HEK293 (cell line): ENCODE measurements around the gene SLC7A10.

ENCODE experiments used
- CTCF ChIA-PET: fragments of 350-600 bp; formaldehyde crosslinking; extraction: SDS; loops from one replicate; lab custom pipeline; 2021; ENCODE audit warnings: antibody characterized with exemption; lab: Yijun Ruan, JAX
- POLR2A ChIA-PET: fragments of 300-600 bp; formaldehyde crosslinking; extraction: SDS; loops from one replicate; lab custom pipeline; 2020; ENCODE audit warnings: antibody characterized with exemption, inconsistent platforms; lab: Yijun Ruan, JAX
- H3K27ac ChIP-seq: fragments of 200-500 bp; sonication (Bioruptor generic); 2 replicates; pipeline ENCODE4 v1.5.1; 2014; ENCODE audit warnings: low read depth, low read length, control low read depth, inconsistent platforms; ENCODE audit errors: extremely low read depth
- H3K36me3 ChIP-seq, 2 experiments: fragments of 200-500 bp in 1 of 2; sonication (Bioruptor generic) in 1 of 2; 1 replicate in 1 of 2; 2 replicates in 1 of 2; pipeline ENCODE4 v1.5.1; 2014 to 2017; ENCODE audit warnings: inconsistent platforms in 2 of 2, low read length in 2 of 2; ENCODE audit not compliant: control insufficient read depth in 2 of 2, insufficient read depth in 1 of 2
- H3K4me1 ChIP-seq: fragments of 200-500 bp; sonication (Bioruptor generic); 2 replicates; pipeline ENCODE4 v1.5.1; 2014; ENCODE audit warnings: mild to moderate bottlenecking, low read length, inconsistent platforms; ENCODE audit not compliant: control insufficient read depth, insufficient read depth
- H3K4me3 ChIP-seq: 2 replicates; pipeline ENCODE4 v1.5.1; 2011; ENCODE audit warnings: low read depth, mild to moderate bottlenecking, control low read depth, low read length, moderate library complexity
- H3K9me3 ChIP-seq: fragments of 200-500 bp; sonication (Bioruptor generic); 2 replicates; pipeline ENCODE4 v1.5.1; 2014; ENCODE audit warnings: low read depth, low read length, inconsistent platforms; ENCODE audit not compliant: control insufficient read depth, insufficient read depth
- GLIS2 ChIP-seq: fragments of 450-650 bp; formaldehyde crosslinking; IDR thresholded peaks from 2 replicates; pipeline ENCODE4 v1.5.1; 2016; ENCODE audit warnings: missing biosample characterization, missing genetic modification characterization
- OVOL3 ChIP-seq: fragments of 450-650 bp; formaldehyde crosslinking; IDR thresholded peaks from 2 replicates; pipeline ENCODE4 v1.5.1; 2016; ENCODE audit warnings: missing biosample characterization, missing genetic modification characterization
- TRIM28 ChIP-seq: IDR thresholded peaks from 2 replicates; pipeline ENCODE4 v1.6.1; 2011; ENCODE audit warnings: low read length, control low read depth, borderline replicate concordance
- ZBTB20 ChIP-seq: fragments of 450-650 bp; formaldehyde crosslinking; IDR thresholded peaks from 2 replicates; pipeline ENCODE4 v1.5.1; 2016; ENCODE audit warnings: missing biosample characterization, missing genetic modification characterization
- ZBTB48 ChIP-seq: fragments of 450-650 bp; formaldehyde crosslinking; IDR thresholded peaks from 2 replicates; pipeline ENCODE4 v1.5.1; 2016; ENCODE audit warnings: missing biosample characterization, missing genetic modification characterization
- ZBTB8A ChIP-seq: fragments of 450-650 bp; formaldehyde crosslinking; IDR thresholded peaks from 2 replicates; pipeline ENCODE4 v1.5.1; 2016; ENCODE audit warnings: missing biosample characterization, missing genetic modification characterization
- ZFP3 ChIP-seq: fragments of 450-650 bp; formaldehyde crosslinking; IDR thresholded peaks from 2 replicates; pipeline ENCODE4 v1.5.1; 2016; ENCODE audit warnings: low read depth, missing biosample characterization, missing genetic modification characterization
- ZNF146 ChIP-seq: fragments of 450-650 bp; formaldehyde crosslinking; IDR thresholded peaks from 2 replicates; pipeline ENCODE4 v1.5.1; 2016; ENCODE audit warnings: missing biosample characterization, missing genetic modification characterization
- ZNF239 ChIP-seq: fragments of 450-650 bp; formaldehyde crosslinking; IDR thresholded peaks from 2 replicates; pipeline ENCODE4 v1.5.1; 2016; ENCODE audit warnings: missing biosample characterization, missing genetic modification characterization
- ZNF302 ChIP-seq: fragments of 450-650 bp; formaldehyde crosslinking; IDR thresholded peaks from 2 replicates; pipeline ENCODE4 v1.5.1; 2016; ENCODE audit warnings: missing biosample characterization, missing genetic modification characterization, low read depth
- ZNF423 ChIP-seq: fragments of 450-650 bp; formaldehyde crosslinking; IDR thresholded peaks from 2 replicates; pipeline ENCODE4 v1.5.1; 2016; ENCODE audit warnings: missing biosample characterization, missing genetic modification characterization
- ZNF544 ChIP-seq: fragments of 450-650 bp; formaldehyde crosslinking; IDR thresholded peaks from 2 replicates; pipeline ENCODE4 v1.5.0; 2017; ENCODE audit warnings: missing biosample characterization, missing genetic modification characterization
- ZNF660 ChIP-seq: fragments of 450-650 bp; IDR thresholded peaks from 2 replicates; pipeline ENCODE4 v1.5.1; 2018; ENCODE audit warnings: missing biosample characterization, mild to moderate bottlenecking, missing genetic modification characterization
- ZNF664 ChIP-seq: fragments of 450-650 bp; formaldehyde crosslinking; IDR thresholded peaks from 2 replicates; pipeline ENCODE4 v1.5.1; 2016; ENCODE audit warnings: missing biosample characterization, missing genetic modification characterization
- ZNF670 ChIP-seq: fragments of 450-650 bp; formaldehyde crosslinking; IDR thresholded peaks from 2 replicates; pipeline ENCODE4 v1.5.1; 2016; ENCODE audit warnings: missing biosample characterization, missing genetic modification characterization, low read depth
- ZNF707 ChIP-seq: fragments of 450-650 bp; formaldehyde crosslinking; IDR thresholded peaks from 2 replicates; pipeline ENCODE4 v1.5.1; 2016; ENCODE audit warnings: missing biosample characterization, missing genetic modification characterization
- ZNF768 ChIP-seq: fragments of 450-650 bp; formaldehyde crosslinking; IDR thresholded peaks from 2 replicates; pipeline ENCODE4 v1.5.1; 2018; ENCODE audit warnings: missing biosample characterization, mild to moderate bottlenecking, missing genetic modification characterization
- ZNF785 ChIP-seq: fragments of 450-650 bp; formaldehyde crosslinking; IDR thresholded peaks from 2 replicates; pipeline ENCODE4 v1.5.1; 2016; ENCODE audit warnings: missing biosample characterization, missing genetic modification characterization
- ZNF791 ChIP-seq: fragments of 450-650 bp; formaldehyde crosslinking; IDR thresholded peaks from 2 replicates; pipeline ENCODE4 v1.5.1; 2016; ENCODE audit warnings: missing biosample characterization, missing genetic modification characterization
- ZSCAN16 ChIP-seq: fragments of 450-650 bp; formaldehyde crosslinking; IDR thresholded peaks from 2 replicates; pipeline ENCODE4 v1.5.1; 2016; ENCODE audit warnings: missing biosample characterization, missing genetic modification characterization
- TF ChIP-seq, protein P1 (sequence below): fragments of 450-650 bp; formaldehyde crosslinking; IDR thresholded peaks from 2 replicates; pipeline ENCODE4 v1.5.1; 2017; ENCODE audit warnings: missing biosample characterization, mild to moderate bottlenecking, missing genetic modification characterization, moderate library complexity
- TF ChIP-seq, protein P2 (sequence below): fragments of 450-650 bp; formaldehyde crosslinking; IDR thresholded peaks from 2 replicates; pipeline ENCODE4 v1.5.1; 2016; ENCODE audit warnings: missing biosample characterization, missing genetic modification characterization, borderline replicate concordance
- TF ChIP-seq, protein P3 (sequence below): fragments of 450-650 bp; formaldehyde crosslinking; IDR thresholded peaks from 2 replicates; pipeline ENCODE4 v1.5.1; 2016; ENCODE audit warnings: missing biosample characterization, missing genetic modification characterization

The SLC7A10 gene

DNA sequence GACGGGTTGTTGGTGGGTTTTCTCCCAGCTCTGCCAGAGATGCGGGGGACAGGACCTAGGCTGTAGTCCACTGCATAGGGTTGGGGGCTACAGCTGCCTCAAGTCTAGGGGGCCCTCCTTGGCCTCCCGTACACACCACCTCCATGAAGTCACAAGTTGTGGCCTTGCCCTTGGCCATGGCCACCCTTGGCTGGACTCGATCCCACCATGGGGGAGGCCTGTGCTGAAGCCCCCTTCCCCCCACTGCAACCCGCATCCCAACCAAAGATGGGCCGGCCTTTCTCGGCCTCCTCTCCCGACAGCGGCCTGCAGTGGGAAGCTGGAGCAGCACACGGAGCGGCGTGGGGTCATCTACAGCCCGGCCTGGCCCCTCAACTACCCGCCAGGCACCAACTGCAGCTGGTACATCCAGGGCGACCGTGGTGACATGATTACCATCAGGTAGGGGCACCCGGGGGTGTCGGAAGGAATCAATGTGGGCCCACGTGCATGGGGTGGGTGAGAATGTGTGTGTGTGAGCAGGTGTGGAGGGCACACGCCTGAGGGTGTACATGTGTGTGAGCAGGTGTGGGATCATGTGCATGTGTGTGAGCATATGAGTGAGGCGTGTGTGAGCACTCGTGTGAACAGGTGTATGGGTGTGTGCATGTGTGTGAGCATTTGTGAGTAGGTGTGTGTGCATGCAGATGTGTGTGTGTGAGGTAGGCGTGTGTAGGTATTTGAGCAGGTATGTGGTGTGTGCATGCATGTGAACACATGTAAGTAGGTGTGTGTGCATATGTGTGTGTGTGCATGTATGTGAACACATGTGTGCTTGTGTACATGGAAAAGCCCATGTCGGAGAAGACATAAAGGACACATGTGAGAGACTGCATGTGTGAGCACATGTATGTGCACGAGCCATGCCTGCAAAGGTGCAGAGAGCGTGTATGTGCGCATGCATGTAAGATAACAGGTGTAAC, 22.8 kb downstream of the SLC7A10 start (continued):
- TF ChIP-seq ZBTB20 (tag by site-specific recombination) = no peak
- TF ChIP-seq, protein P1, sequence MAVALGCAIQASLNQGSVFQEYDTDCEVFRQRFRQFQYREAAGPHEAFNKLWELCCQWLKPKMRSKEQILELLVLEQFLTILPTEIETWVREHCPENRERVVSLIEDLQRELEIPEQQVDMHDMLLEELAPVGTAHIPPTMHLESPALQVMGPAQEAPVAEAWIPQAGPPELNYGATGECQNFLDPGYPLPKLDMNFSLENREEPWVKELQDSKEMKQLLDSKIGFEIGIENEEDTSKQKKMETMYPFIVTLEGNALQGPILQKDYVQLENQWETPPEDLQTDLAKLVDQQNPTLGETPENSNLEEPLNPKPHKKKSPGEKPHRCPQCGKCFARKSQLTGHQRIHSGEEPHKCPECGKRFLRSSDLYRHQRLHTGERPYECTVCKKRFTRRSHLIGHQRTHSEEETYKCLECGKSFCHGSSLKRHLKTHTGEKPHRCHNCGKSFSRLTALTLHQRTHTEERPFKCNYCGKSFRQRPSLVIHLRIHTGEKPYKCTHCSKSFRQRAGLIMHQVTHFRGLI (tag by site-specific recombination) = no peak
- TF ChIP-seq ZNF423 (tag by site-specific recombination) = peak; percentile 50
- TF ChIP-seq GLIS2 (tag by site-specific recombination) = peak; percentile 55; the same call in 1 of the 2 replicates
- 0 out of 2 replicates have a peak, but pooled peaks have one; percentile 24 for TF ChIP-seq ZNF544 (tag by site-specific recombination)
- TF ChIP-seq, protein P2, sequence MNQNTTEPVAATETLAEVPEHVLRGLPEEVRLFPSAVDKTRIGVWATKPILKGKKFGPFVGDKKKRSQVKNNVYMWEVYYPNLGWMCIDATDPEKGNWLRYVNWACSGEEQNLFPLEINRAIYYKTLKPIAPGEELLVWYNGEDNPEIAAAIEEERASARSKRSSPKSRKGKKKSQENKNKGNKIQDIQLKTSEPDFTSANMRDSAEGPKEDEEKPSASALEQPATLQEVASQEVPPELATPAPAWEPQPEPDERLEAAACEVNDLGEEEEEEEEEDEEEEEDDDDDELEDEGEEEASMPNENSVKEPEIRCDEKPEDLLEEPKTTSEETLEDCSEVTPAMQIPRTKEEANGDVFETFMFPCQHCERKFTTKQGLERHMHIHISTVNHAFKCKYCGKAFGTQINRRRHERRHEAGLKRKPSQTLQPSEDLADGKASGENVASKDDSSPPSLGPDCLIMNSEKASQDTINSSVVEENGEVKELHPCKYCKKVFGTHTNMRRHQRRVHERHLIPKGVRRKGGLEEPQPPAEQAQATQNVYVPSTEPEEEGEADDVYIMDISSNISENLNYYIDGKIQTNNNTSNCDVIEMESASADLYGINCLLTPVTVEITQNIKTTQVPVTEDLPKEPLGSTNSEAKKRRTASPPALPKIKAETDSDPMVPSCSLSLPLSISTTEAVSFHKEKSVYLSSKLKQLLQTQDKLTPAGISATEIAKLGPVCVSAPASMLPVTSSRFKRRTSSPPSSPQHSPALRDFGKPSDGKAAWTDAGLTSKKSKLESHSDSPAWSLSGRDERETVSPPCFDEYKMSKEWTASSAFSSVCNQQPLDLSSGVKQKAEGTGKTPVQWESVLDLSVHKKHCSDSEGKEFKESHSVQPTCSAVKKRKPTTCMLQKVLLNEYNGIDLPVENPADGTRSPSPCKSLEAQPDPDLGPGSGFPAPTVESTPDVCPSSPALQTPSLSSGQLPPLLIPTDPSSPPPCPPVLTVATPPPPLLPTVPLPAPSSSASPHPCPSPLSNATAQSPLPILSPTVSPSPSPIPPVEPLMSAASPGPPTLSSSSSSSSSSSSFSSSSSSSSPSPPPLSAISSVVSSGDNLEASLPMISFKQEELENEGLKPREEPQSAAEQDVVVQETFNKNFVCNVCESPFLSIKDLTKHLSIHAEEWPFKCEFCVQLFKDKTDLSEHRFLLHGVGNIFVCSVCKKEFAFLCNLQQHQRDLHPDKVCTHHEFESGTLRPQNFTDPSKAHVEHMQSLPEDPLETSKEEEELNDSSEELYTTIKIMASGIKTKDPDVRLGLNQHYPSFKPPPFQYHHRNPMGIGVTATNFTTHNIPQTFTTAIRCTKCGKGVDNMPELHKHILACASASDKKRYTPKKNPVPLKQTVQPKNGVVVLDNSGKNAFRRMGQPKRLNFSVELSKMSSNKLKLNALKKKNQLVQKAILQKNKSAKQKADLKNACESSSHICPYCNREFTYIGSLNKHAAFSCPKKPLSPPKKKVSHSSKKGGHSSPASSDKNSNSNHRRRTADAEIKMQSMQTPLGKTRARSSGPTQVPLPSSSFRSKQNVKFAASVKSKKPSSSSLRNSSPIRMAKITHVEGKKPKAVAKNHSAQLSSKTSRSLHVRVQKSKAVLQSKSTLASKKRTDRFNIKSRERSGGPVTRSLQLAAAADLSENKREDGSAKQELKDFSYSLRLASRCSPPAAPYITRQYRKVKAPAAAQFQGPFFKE (tag by site-specific recombination) = no peak
- no peak for TF ChIP-seq ZNF239
- TF ChIP-seq ZNF302 (tag by site-specific recombination) = no peak
- TF ChIP-seq TRIM28 = no peak
- no peak for TF ChIP-seq ZBTB8A (tag by site-specific recombination)
- no peak for TF ChIP-seq OVOL3 (tag by site-specific recombination)
- no peak for TF ChIP-seq ZNF660
- no peak for TF ChIP-seq ZNF785 (tag by site-specific recombination)

DNA sequence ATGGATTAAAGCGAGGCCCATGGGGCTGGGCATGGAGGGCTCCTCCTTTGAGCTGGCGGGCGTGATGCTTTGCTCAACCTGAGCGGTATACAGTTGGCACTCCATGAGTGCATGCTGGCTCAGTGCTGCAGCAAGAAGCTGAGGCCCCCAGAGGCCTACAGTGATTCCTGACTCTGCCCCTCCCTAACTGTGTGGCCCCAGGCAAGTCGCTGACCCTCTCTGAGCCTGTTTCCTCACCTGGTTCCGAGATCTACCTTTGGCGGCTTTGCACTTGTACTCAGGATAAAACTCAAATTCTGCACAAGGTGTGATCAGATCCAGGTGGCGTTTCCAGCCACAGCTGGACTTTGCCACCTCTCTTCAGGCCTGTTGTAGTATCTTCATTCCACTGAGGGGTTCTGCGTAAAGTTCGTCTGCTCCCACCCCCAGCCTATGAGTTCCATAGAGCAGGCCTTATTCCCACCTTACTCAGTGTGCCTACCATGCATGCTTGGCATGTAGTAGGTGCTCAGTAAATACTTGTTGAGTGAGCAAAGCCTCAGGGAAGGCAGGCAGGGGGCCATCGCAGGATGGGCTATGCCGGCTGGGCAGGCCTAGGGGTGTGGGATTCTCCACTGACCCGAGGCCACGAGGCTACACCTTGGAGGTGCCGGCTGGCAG, 23.6 kb downstream of the SLC7A10 start:
- TF ChIP-seq, protein P3, sequence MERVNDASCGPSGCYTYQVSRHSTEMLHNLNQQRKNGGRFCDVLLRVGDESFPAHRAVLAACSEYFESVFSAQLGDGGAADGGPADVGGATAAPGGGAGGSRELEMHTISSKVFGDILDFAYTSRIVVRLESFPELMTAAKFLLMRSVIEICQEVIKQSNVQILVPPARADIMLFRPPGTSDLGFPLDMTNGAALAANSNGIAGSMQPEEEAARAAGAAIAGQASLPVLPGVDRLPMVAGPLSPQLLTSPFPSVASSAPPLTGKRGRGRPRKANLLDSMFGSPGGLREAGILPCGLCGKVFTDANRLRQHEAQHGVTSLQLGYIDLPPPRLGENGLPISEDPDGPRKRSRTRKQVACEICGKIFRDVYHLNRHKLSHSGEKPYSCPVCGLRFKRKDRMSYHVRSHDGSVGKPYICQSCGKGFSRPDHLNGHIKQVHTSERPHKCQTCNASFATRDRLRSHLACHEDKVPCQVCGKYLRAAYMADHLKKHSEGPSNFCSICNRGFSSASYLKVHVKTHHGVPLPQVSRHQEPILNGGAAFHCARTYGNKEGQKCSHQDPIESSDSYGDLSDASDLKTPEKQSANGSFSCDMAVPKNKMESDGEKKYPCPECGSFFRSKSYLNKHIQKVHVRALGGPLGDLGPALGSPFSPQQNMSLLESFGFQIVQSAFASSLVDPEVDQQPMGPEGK = no peak
- TF ChIP-seq ZNF791 (tag by site-specific recombination) (no peak), ZNF664 (tag by site-specific recombination) (peak; percentile 99), ZNF146 (tag by site-specific recombination) (no peak), ZNF768 (tag by site-specific recombination) (peak; percentile 55; the same call in 1 of the 2 replicates), ZBTB48 (no peak), ZFP3 (tag by site-specific recombination) (no peak), ZNF670 (tag by site-specific recombination) (no peak), ZSCAN16 (tag by site-specific recombination) (0 out of 2 replicates have a peak, but pooled peaks have one; percentile 55), ZNF707 (tag by site-specific recombination) (no peak)
- Histone ChIP-seq H3K4me3 (no peak overlapping the region), H3K27ac (no peak overlapping the region), H3K9me3 (no peaks in the 10 kb centered on the region), H3K4me1 (no peaks in the 10 kb centered on the region), H3K36me3 (peaks cover 44 to 88% of the 10 kb centered on the region in 2 experiments)
- ChIA-PET POLR2A (interaction anchor here (1.2 kb wide), 1 partner anchor 25 kb away, joined by 4 read pairs; no protein-coding TSS in a partner anchor), CTCF (interaction anchor here (0.9 kb wide), 1 partner anchor 18 kb away, joined by 3 read pairs; no protein-coding TSS in a partner anchor)
